NCI-H2227 (cell line): ENCODE data around the gene DMXL1.
"Not testable (repeated sequence)": the region's sequence is repeated elsewhere in the genome, so short reads cannot be mapped to it uniquely, and the experiment has no call there.

Source experiments
- DNase-seq: peaks from one replicate; lab custom pipeline; 2025; ENCODE audit not compliant: unreplicated experiment; lab: John Stamatoyannopoulos, UW

DMXL1 gene

GRCh38 chr5:119120893-119121292 lies 50.0 kb downstream of the DMXL1 start:
- no peak for DNase-seq

- DNase-seq, result not testable (repeated sequence)
These were observed 51.6 kb downstream of the DMXL1 start for GRCh38 chr5:119122474-119122873.

DNA sequence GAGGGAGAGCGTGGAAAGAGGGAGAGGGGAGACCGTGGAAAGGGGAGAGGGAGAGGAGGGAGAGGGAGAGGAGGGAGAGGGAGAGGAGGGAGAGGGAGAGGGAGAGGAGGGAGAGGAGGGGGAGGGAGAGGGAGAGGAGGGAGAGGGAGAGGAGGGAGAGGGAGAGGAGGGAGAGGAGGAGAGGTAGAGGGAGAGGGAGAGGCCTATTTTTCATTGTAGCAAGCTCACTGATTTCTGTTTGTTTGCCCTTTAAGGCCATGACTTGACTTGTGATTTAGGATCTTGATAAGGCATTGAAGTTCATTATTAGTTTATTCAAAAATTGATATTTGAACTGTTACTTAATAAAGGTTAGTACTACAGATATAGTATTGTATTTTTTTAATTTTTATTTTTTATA lies 52.4 kb downstream of the DMXL1 start:
- DNase-seq, result no peak

GRCh38 chr5:119129770-119130169 lies 58.9 kb downstream of the DMXL1 start:
- no peak for DNase-seq

- no peak for DNase-seq
These were observed 60.8 kb downstream of the DMXL1 start for GRCh38 chr5:119131530-119132304.

- DNase-seq, result not testable (repeated sequence)
These were observed 64.9 kb downstream of the DMXL1 start for GRCh38 chr5:119135743-119136142.

DNA sequence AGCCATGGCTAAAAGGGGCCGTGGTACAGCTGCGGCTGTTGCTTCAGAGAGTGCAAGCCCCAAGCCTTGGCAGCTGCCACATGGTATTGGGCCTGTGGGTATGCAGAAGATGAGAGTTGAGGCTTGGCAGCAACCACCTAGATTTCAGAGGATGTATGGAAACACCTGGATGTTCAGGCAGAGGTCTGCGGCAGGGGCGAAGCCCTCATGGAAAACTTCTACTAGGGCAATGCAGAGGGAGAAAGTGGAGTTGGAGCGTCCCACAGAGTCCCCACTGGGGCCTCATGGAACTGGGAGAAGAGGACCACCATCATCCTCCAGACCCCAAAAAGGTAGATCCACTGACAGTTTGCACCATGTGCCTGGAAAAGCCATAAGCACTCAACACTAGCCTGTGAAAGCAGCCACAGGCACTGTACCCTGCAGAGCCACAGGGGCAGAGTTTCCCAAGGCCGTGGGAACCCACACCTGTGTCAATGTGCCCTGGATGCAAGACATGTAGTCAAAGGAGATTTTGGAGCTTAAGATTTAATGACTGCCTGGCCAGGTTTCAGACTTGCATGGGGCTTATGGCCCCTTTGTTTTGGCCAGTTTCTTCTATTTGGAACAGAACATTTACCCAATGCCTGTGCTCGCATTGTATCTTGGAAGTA lies 65.9 kb downstream of the DMXL1 start:
- no peak for DNase-seq

DNA sequence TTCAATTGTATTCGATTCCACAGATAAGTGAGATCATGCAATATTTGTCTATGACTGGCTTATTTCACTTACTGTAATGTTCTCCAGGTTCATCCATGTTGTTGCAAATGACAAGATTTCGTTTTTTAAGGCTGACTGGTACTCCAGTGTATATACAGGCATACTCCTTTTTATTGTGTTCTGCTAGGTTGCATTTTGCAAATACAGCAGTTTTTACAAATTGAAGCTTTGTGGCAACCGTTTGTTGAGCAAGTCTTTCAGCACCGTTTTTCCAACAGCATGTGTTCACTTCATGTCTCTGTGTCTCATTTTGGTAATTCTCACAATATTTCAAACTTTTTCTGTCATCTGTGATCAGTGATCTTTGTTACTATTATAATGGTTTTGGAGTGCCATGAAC lies 82.7 kb downstream of the DMXL1 start:
- DNase-seq, result no peak

DNA sequence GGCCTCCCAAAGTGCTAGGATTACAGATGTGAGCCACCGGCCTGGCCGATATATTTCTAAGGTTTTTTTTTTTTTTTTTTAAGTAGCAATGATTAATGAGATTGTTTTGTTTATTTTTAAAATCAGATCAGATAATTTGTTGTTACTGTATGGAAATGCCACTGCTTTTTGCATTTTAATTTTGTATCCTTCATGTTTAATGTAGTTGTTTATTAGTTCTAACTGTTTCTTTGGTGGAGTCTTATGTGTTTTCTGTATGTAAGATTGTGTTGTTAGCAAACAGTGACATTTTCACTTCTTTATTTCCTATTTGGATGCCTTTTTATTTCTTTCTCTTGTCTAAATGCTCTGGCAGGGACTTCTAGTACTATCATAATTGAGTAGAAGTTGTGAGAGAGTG lies 87.3 kb downstream of the DMXL1 start:
- no peak for DNase-seq

- DNase-seq, result no peak
These were observed 90.5 kb downstream of the DMXL1 start for GRCh38 chr5:119161430-119161829.

- no peak for DNase-seq
These were observed 95.1 kb downstream of the DMXL1 start for GRCh38 chr5:119166026-119166425.

- DNase-seq, result no peak
These were observed 97.5 kb downstream of the DMXL1 start for GRCh38 chr5:119168401-119168800.

DNA sequence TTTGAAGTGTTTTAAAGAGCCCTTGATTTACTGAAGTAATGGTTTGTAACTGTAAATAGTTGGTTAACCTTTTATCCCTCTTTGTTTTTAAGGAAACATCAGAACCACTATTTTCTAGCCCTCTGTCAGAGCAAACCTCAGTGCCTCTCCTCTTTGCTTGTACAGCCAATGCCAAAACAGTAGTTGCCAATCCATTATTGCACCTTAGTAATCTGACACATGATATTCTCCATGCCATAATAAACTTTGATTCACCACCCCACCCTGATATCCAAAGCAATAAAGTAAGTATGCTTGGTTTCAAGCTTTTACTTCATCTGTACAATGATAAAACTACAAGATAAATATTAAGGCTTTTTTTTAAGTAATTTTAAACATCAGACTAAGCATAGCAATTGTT lies 100.8 kb downstream of the DMXL1 start:
- no peak for DNase-seq

DNA sequence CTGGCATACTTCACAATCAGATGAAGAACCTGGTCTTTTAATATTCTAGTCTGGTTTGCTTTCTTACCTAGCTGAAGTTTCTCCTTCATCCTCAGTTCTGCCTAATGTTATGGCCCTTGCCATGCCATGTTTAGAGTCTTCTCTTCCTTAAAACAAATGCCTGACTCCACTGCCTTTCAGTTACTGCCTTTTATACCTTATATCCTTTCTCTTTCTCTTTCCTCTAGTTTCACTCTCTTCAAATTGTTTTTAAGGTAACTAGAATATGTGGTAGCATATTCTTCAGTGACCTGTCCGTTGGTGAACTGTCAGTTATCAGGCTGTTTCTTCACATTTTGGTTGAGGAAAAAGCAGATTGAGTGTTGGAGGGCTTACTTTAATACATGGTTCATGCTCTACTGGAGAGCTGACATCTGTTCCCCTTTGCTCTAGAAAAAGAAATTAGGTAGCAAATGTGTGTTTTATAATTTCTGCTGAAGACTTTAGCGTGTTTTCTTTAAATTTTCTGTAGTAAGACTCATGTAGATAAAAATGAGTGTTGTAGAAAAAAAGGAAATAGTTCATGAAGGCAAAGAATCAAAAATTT lies 103.8 kb downstream of the DMXL1 start:
- no peak for DNase-seq

DNA sequence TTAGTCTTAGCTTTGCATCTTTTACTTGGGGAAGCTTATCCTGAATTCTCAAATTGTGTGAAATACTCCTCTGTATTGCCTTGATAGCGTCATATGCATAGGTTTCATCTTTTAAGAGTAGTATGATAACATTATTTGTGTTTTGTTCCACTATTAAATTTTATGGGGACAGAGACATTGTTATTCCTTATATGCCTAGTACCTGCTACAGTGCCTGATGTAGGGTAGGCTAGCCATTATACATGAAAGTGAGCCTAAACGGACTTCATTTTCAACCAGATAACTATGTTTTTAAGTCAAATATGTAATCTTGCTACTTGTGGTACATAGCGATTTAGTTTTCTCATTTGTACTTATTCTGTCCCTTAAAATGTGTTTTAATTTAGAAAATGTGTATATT lies 105.9 kb downstream of the DMXL1 start:
- no peak for DNase-seq

DNA sequence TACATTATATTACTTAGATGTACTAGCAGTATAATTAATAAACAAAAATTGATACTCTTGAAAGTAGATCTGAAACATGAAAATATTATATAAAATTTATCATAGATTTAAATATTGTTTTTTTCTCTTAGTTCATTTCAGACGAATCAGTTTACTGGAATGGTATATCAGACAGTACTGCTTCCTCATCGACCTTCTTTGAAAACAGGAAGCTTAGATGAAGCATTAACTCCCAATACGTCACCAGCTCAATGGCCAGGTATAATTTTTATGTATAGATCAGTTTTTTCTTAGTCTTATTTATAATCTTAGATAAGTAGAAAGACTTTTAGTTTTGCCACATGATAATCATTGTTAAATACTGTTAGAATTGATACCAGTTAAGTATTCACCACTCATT lies 106.3 kb downstream of the DMXL1 start:
- no peak for DNase-seq

- DNase-seq, result no peak
These were observed 107.5 kb downstream of the DMXL1 start for GRCh38 chr5:119178435-119178834.

DNA sequence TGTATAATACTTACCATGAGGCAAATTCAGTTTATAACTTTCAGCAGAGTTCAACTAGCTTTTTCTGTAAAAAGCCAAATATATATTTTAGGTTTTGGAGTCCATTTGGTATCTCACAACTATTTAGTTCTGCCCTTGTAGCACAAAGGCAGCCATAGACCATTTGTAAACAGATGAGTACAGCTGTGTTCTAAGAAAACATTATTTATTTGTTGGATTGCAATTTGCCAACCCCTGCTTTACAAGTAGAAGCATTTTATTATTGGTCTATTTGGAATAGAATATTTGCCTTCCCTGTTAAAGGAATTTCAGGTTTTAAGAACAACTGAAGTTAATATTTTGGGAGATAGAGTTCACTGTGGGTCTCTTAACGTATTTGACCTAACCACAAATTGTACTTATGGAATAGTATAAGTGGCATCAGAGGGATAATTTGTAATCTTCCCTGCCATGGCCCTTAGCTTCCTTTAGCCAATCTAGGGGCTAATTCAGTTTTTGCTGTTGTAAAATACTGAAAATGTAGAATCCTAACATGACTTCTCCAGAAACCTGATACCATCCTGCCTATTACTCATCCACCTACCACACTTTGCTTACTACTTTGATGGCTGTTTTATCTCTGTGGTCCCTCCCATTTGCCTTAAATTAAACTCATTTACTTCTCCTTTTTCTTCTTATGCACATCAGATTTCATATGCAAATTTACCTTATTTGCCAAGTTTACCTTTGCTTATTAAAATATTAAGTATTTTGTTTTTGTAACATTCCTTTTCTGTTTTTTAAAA lies 109.2 kb downstream of the DMXL1 start:
- DNase-seq, result no peak

- DNase-seq, result not testable (repeated sequence)
These were observed 114.6 kb downstream of the DMXL1 start for GRCh38 chr5:119185512-119185911.

GRCh38 chr5:119187776-119188529 lies 117.1 kb downstream of the DMXL1 start:
- DNase-seq, result no peak
